Ovary (tissue), 9 donors: ENCODE measurements around the gene LAMB4. TPM values are rescaled to one million over a fixed set of nuclear protein-coding genes. Genes with fewer than 3 reads are reported as not detected.

Source experiments
- DNase-seq, 5 donors: peaks; one replicate each; pipeline ENCODE4 v3.0.0-alpha.2; 2019 to 2020
- H3K27ac ChIP-seq, 2 donors: fragments of 200-600 bp; one replicate each; pipeline versions ENCODE4 v1.5.1 to v1.8.0; 2019 to 2022
- H3K27me3 ChIP-seq: fragments of 200-600 bp; one replicate; pipeline ENCODE4 v1.8.0; 2022
- H3K36me3 ChIP-seq: fragments of 200-600 bp; sonication (generic); one replicate; pipeline ENCODE4 v1.5.1; 2019
- H3K4me1 ChIP-seq: one replicate; pipeline ENCODE4 v1.8.1; 2013; ENCODE audit warnings: mild to moderate bottlenecking, moderate library complexity; ENCODE audit not compliant: insufficient read depth
- H3K4me3 ChIP-seq: fragments of 200-600 bp; sonication (generic); one replicate; pipeline ENCODE4 v1.5.1; 2017
- H3K9me3 ChIP-seq, 2 donors: fragments of 200-600 bp in 1 of 2; sonication (generic) in 1 of 2; one replicate each; pipeline versions ENCODE4 v1.5.1 to v1.8.1; 2013 to 2019; ENCODE audit warnings: mild to moderate bottlenecking in 1 of 2, moderate library complexity in 1 of 2
- CTCF ChIP-seq, 3 donors: fragments of 450-650 bp in 2 of 3; fragments of 200-600 bp in 1 of 3; IDR thresholded peaks; one replicate each; pipeline versions ENCODE4 v1.5.1 to v1.8.0; 2016 to 2022; ENCODE audit warnings: antibody characterized with exemption in 3 of 3, mild to moderate bottlenecking in 1 of 3
- EP300 ChIP-seq: sonication (generic); formaldehyde crosslinking; IDR thresholded peaks from one replicate; pipeline ENCODE4 v1.6.1; 2017; ENCODE audit warnings: antibody characterized with exemption
- POLR2A ChIP-seq: fragments of 450-650 bp; IDR thresholded peaks from one replicate; pipeline ENCODE4 v1.6.1; 2017; ENCODE audit warnings: antibody characterized with exemption, mild to moderate bottlenecking, moderate library complexity
- WGBS, 3 donors: extraction: QIAGEN DNeasy Blood & Tissue Kit in 1 of 3; methylation state at CpG; one replicate each; pipeline versions ENCODE4 v1.1.5 to v1.1.7; 2013 to 2017; 5-methylcytosine and 5-hydroxymethylcytosine counted together
- intact Hi-C, 4 donors: fragments of 100-400 bp; cut with DNase I; formaldehyde crosslinking; loops; one replicate each; pipeline versions ENCODE4 v1.11.0 to v1.15.1; 2022 to 2023
- polyA plus RNA-seq, 2 donors: library from polyadenylated mRNA; stranded (reverse); fragments of 200-250 nt in 1 of 2; fragments of 350-450 nt in 1 of 2; fragmentation: Illumina TruSeq in 1 of 2; extraction: RNeasy Lipid Tissue Mini Kit (QIAGEN cat#74804) in 1 of 2; gene quantifications; one replicate each; pipeline ENCODE4 v1.2.3, GENCODE V29; 2013 to 2014
- total RNA-seq, 7 donors: library from RNA; depleted of rRNA in 2 of 7; stranded (reverse); fragments of >200 nt in 2 of 7; fragmentation: NEBNext Ultra II Directional in 3 of 7; extraction: Animal tissue kit (Norgen Biotek cat#: 25700) in 3 of 7; gene quantifications; one replicate each; pipeline versions ENCODE4 v1.1.0 to v1.2.4, GENCODE V29; 2016 to 2023
- donor health status: DM: no; HTN: no; CAD: no; lungs with moderate emphysema.
- donor health status: DM: no; HTN: no; CAD: no.
- donor health status: Bipolar disorder and iron deficiency.
- donor health status: DM: yes; HTN: yes; CAD: no.
- donor health status: DM: no; HTN: no; CAD: no.
- donor health status: DM: yes; HTN: yes; CAD: no.

LAMB4 gene
- total and polyA plus RNA-seq, 9 donors, result 0.10 to 0.17 TPM; not detected in 7

DNA sequence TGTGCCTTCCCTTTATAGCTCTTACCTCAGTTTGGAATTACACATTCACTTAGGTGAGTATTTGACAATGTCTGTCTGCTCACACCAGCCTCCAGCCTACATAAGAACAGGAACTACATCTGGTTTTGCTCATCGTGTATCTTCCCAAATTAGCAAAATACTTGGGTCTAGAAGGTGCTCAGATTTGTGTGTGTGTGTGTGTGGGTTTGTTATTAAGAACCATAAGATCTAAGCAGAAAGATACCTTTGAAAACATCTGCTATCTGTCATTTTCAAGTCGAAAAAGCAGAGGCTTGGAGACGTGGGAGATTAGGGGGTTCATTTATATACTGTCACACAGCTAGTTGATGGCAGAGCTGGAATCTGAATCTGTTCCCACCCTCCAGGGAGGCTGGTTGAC lies 14.8 kb upstream of the LAMB4 start:
- WGBS, 3 donors, result 38 to 48% (median 44%) methylated on average over 3 of the region's 3 CpGs
- intact Hi-C loops, result loop anchor here in 3 of 4 donors (5.0 to 10.0 kb wide), 5 partner anchors 140 to 680 kb away; partner anchors contain the start of genes DLD (in 1 of the 3) and LAMB1 (in 1 of the 3)
- H3K27ac ChIP-seq, result no peak overlapping the region

DNA sequence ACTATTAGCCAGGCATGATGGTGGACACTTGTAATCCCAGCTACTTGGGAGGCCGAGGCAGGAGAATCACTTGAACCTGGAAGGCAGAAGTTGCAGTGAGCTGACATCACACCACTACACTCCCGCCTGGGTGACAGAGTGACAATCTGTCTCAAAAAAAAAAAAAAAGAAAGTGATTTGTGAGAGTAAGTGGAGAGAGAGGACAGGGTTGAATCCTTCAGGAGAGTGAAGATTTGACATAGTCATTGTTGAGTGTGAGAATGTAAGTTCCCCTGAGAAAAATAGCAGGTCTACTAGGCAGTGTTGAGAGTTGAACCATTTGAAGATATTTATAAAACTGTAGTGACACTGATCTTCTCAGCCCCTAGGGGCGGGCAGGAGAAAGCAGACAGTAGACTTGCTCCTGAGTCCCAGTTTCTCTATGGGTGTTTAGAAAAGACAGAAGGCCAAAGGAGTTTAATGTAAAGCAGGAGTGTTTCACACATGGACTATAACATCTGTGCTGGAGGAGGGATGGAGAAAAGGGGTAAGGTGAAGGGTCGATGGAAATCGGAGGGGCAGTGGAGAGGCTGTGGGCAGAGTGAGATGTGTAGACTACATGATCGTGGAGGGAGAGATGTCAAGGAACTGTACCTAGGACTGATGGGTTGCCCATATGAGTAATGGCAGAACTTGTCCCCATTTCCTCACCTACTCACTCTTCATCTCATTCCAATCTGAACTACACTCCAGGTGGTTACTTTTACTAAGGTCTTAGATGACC lies 13.7 kb upstream of the LAMB4 start:
- TF ChIP-seq EP300 (no peak), CTCF (IDR thresholded peaks at IDR 0.05) (no peak), POLR2A (no peak)
- intact Hi-C loops, result loop anchor here in 3 of 4 donors (5.0 to 10.0 kb wide), 5 partner anchors 139 to 679 kb away; partner anchors contain the start of genes DLD (in 1 of the 3) and LAMB1 (in 1 of the 3)
- H3K9me3 ChIP-seq, result no peaks in the 10 kb centered on the region
- 93 to 97% (median 95%) methylated on average over 6 of the region's 6 CpGs for WGBS, 3 donors
- no peak overlapping the region for H3K4me3 ChIP-seq
- no peaks in the 10 kb centered on the region for H3K27me3 ChIP-seq
- no peaks in the 10 kb centered on the region for H3K36me3 ChIP-seq
- DNase-seq, result no peak
- no peaks in the 10 kb centered on the region for H3K4me1 ChIP-seq
- no peak overlapping the region for H3K27ac ChIP-seq

More for the DNA sequence above, 14.8 kb upstream of the LAMB4 start:
- Histone ChIP-seq H3K36me3 (no peaks in the 10 kb centered on the region), H3K27me3 (no peaks in the 10 kb centered on the region), H3K9me3 (no peaks in the 10 kb centered on the region), H3K4me1 (no peaks in the 10 kb centered on the region), H3K4me3 (no peak overlapping the region)
- no peak for DNase-seq
- TF ChIP-seq POLR2A (no peak), CTCF (IDR thresholded peaks at IDR 0.05) (no peak), EP300 (no peak)

- no peaks in the 10 kb centered on the region for H3K36me3 ChIP-seq
- no peak for TF ChIP-seq POLR2A
- TF ChIP-seq EP300, result no peak
- no peak for TF ChIP-seq CTCF (IDR thresholded peaks at IDR 0.05)
- intact Hi-C loops, result loop anchor here in 3 of 4 donors (5.0 to 10.0 kb wide), 5 partner anchors 138 to 678 kb away; partner anchors contain the start of genes DLD (in 1 of the 3) and LAMB1 (in 1 of the 3)
- H3K27ac ChIP-seq, result no peak overlapping the region
- WGBS, 3 donors, result 92 to 94% (median 94%) methylated on average over 6 of the region's 6 CpGs
- no peaks in the 10 kb centered on the region for H3K9me3 ChIP-seq
- no peaks in the 10 kb centered on the region for H3K27me3 ChIP-seq
- DNase-seq, result no peak
- no peak overlapping the region for H3K4me3 ChIP-seq
- no peaks in the 10 kb centered on the region for H3K4me1 ChIP-seq
These were observed 12.6 kb upstream of the LAMB4 start for GRCh38 chr7:108142675-108143259.

DNA sequence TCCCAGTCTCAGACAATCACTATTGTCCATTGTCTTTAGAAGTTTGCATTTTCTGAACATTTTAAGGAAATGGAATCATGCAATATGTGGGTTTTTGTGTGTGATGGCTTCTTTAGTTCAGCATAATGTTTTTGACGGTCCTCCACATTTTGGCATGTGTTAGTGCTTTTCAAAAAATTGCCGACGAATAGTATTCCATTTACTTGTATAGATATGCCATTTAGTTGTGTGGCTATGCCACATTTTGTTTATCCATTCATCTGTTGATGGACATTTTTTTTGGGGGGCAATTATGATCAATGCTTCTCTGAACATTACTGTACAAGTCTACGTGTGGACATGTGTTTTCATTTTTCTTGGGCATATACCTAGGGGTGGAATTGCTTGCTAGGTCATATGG lies 12.0 kb upstream of the LAMB4 start:
- TF ChIP-seq CTCF (IDR thresholded peaks at IDR 0.05) (no peak), EP300 (no peak), POLR2A (no peak)
- 93 to 95% (median 94%) methylated on average over 4 of the region's 4 CpGs for WGBS, 3 donors
- Histone ChIP-seq H3K27ac (no peak overlapping the region), H3K9me3 (no peaks in the 10 kb centered on the region), H3K4me1 (no peaks in the 10 kb centered on the region), H3K36me3 (no peaks in the 10 kb centered on the region), H3K27me3 (no peaks in the 10 kb centered on the region), H3K4me3 (no peak overlapping the region)
- DNase-seq, result no peak
- intact Hi-C loops, result loop anchor here in 3 of 4 donors (5.0 to 10.0 kb wide), 5 partner anchors 137 to 677 kb away; partner anchors contain the start of genes DLD (in 1 of the 3) and LAMB1 (in 1 of the 3)
